ENCODE results near the gene HMG20A. TPM values are rescaled to one million over a fixed set of nuclear protein-coding genes. Genes with fewer than 3 reads are reported as not detected.
A peak's percentile ranks its signal among the peaks of the same experiment; 100 is the strongest.

HMG20A gene
- total RNA-seq, 4 donors from 2014 or later: 33.1 to 48.7 (median 40.5) TPM

- Histone ChIP-seq H3K4me3 (replicated peaks in 1 of 3) (peak overlapping the region; percentile 44 to 91 (median 50)), H3K4me1 (peaks cover 19 to 31% of the 10 kb centered on the region in 2 donors), H3K27me3 (no peaks in the 10 kb centered on the region), H3K9me3 (no peaks in the 10 kb centered on the region), H3K27ac (peak overlapping the region in 2 of 3 donors; percentile 86 to 93), H3K36me3 (no peaks in the 10 kb centered on the region)
- DNase-seq: peak; percentile 3 to 20
- intact Hi-C loops (cut with DNase I): loop anchor here (10.0 kb wide), 1 partner anchor 73 kb away; no protein-coding TSS in a partner anchor
- TF ChIP-seq, protein P1, sequence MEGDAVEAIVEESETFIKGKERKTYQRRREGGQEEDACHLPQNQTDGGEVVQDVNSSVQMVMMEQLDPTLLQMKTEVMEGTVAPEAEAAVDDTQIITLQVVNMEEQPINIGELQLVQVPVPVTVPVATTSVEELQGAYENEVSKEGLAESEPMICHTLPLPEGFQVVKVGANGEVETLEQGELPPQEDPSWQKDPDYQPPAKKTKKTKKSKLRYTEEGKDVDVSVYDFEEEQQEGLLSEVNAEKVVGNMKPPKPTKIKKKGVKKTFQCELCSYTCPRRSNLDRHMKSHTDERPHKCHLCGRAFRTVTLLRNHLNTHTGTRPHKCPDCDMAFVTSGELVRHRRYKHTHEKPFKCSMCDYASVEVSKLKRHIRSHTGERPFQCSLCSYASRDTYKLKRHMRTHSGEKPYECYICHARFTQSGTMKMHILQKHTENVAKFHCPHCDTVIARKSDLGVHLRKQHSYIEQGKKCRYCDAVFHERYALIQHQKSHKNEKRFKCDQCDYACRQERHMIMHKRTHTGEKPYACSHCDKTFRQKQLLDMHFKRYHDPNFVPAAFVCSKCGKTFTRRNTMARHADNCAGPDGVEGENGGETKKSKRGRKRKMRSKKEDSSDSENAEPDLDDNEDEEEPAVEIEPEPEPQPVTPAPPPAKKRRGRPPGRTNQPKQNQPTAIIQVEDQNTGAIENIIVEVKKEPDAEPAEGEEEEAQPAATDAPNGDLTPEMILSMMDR (IDR thresholded peaks at IDR 0.05): no peak
- TF ChIP-seq POLR2A (IDR thresholded peaks at IDR 0.05): no peak
- 0 to 3% methylated on average over 3 of the region's 3 CpGs for WGBS, 2 donors
Measured at GRCh38 chr15:77421370-77421700, 647 bp downstream of the HMG20A start.

- no peak overlapping the region for H3K27ac ChIP-seq
- TF ChIP-seq, protein P1 (IDR thresholded peaks at IDR 0.05): no peak
- TF ChIP-seq POLR2A (IDR thresholded peaks at IDR 0.05): no peak
- no peaks in the 10 kb centered on the region for H3K9me3 ChIP-seq
- DNase-seq: no peak
- H3K4me3 ChIP-seq (replicated peaks in 1 of 3): no peak overlapping the region
- peaks cover 28 to 44% of the 10 kb centered on the region in 2 donors for H3K4me1 ChIP-seq
- intact Hi-C loops (cut with DNase I): loop anchor here (10.0 kb wide), 1 partner anchor 70 kb away; no protein-coding TSS in a partner anchor
- no peaks in the 10 kb centered on the region for H3K27me3 ChIP-seq
- WGBS, 2 donors: 94 to 96% methylated on average over 3 of the region's 3 CpGs
- no peaks in the 10 kb centered on the region for H3K36me3 ChIP-seq
Measured at GRCh38 chr15:77425104-77425503, 4.4 kb downstream of the HMG20A start.

GRCh38 chr15:77426377-77426776, 5.7 kb downstream of the HMG20A start:
- Histone ChIP-seq H3K4me3 (replicated peaks in 1 of 3) (no peak overlapping the region), H3K27me3 (no peaks in the 10 kb centered on the region), H3K36me3 (no peaks in the 10 kb centered on the region), H3K4me1 (peaks cover 28 to 49% of the 10 kb centered on the region in 2 donors), H3K9me3 (no peaks in the 10 kb centered on the region), H3K27ac (no peak overlapping the region)
- intact Hi-C loops (cut with DNase I): loop anchor here (10.0 kb wide), 1 partner anchor 68 kb away; no protein-coding TSS in a partner anchor
- WGBS, 2 donors: 83 to 84% methylated on average over 1 of the region's 1 CpG
- TF ChIP-seq, protein P1 (IDR thresholded peaks at IDR 0.05): no peak
- TF ChIP-seq POLR2A (IDR thresholded peaks at IDR 0.05): no peak
- no peak for DNase-seq

- 64 to 78% methylated on average over 1 of the region's 1 CpG for WGBS, 2 donors
- no peaks in the 10 kb centered on the region for H3K9me3 ChIP-seq
- no peak overlapping the region for H3K4me3 ChIP-seq (replicated peaks in 1 of 3)
- TF ChIP-seq, protein P1 (IDR thresholded peaks at IDR 0.05): no peak
- no peak for TF ChIP-seq POLR2A (IDR thresholded peaks at IDR 0.05)
- H3K27me3 ChIP-seq: no peaks in the 10 kb centered on the region
- no peak overlapping the region for H3K27ac ChIP-seq
- intact Hi-C loops (cut with DNase I): loop anchor here (10.0 kb wide), 1 partner anchor 68 kb away; no protein-coding TSS in a partner anchor
- no peak for DNase-seq
- H3K4me1 ChIP-seq: peaks cover 25 to 44% of the 10 kb centered on the region in 2 donors
- H3K36me3 ChIP-seq: no peaks in the 10 kb centered on the region
Measured at GRCh38 chr15:77426871-77427270, 6.2 kb downstream of the HMG20A start.

GRCh38 chr15:77430213-77430612, 9.5 kb downstream of the HMG20A start:
- DNase-seq: no peak
- TF ChIP-seq, protein P1 (IDR thresholded peaks at IDR 0.05): no peak
- no peak for TF ChIP-seq POLR2A (IDR thresholded peaks at IDR 0.05)
- Histone ChIP-seq H3K27me3 (no peaks in the 10 kb centered on the region), H3K9me3 (no peaks in the 10 kb centered on the region), H3K4me1 (peaks cover 13 to 19% of the 10 kb centered on the region in 2 donors), H3K36me3 (no peaks in the 10 kb centered on the region), H3K27ac (no peak overlapping the region), H3K4me3 (replicated peaks in 1 of 3) (no peak overlapping the region)
- 91 to 94% methylated on average over 2 of the region's 2 CpGs for WGBS, 2 donors
- intact Hi-C loops (cut with DNase I): no loop called here

Data from thyroid gland (tissue), 4 donors.